Keratinocyte (primary cell): ENCODE measurements around the gene DHX34. TPM values are rescaled to one million over a fixed set of nuclear protein-coding genes. Genes with fewer than 3 reads are reported as not detected.
"Not testable (repeated sequence)": the region's sequence is repeated elsewhere in the genome, so short reads cannot be mapped to it uniquely, and the experiment has no call there.

Experiments used
- DNase-seq: peaks from one replicate; pipeline ENCODE4 v3.0.0-alpha.2; 2011; ENCODE audit warnings: low read depth, missing footprints, low spot score
- FAIRE-seq: peaks from 2 replicates; lab custom pipeline; 2011; peaks lifted over from hg19 to GRCh38; lab: Jason Lieb, UNC
- H2AFZ ChIP-seq: 2 replicates; pipeline ENCODE4 v1.6.0; 2012; ENCODE audit warnings: low read length, control low read depth, inconsistent platforms; ENCODE audit not compliant: control insufficient read depth
- H3K27ac ChIP-seq: 2 replicates; pipeline ENCODE4 v1.5.1; 2011; ENCODE audit warnings: low read length; ENCODE audit not compliant: control insufficient read depth, insufficient read depth
- H3K27me3 ChIP-seq: 3 replicates; pipeline ENCODE4 v1.6.0; 2011; ENCODE audit warnings: low read length; ENCODE audit not compliant: control insufficient read depth, insufficient read depth; ENCODE audit errors: extremely low read depth
- H3K36me3 ChIP-seq, 2 experiments: 2 replicates in 1 of 2; 3 replicates in 1 of 2; pipeline ENCODE4 v1.5.1; 2011; ENCODE audit warnings: low read length in 2 of 2, mild to moderate bottlenecking in 1 of 2; ENCODE audit not compliant: control insufficient read depth in 2 of 2, insufficient read depth in 2 of 2; ENCODE audit errors: extremely low read depth in 1 of 2
- H3K4me1 ChIP-seq: 3 replicates; pipeline ENCODE4 v1.5.1; 2011; ENCODE audit warnings: low read length; ENCODE audit not compliant: control insufficient read depth, insufficient read depth; ENCODE audit errors: extremely low read depth
- H3K4me2 ChIP-seq: 3 replicates; pipeline ENCODE4 v1.6.0; 2011; ENCODE audit warnings: low read depth, low read length; ENCODE audit not compliant: control insufficient read depth, insufficient read depth; ENCODE audit errors: extremely low read depth
- H3K4me3 ChIP-seq, 3 experiments: fragments of 200-600 bp in 1 of 3; sonication (generic) in 1 of 3; 2 replicates in 2 of 3; 3 replicates in 1 of 3; pipeline ENCODE4 v1.5.1; 2011 to 2016; ENCODE audit warnings: low read length in 3 of 3, mild to moderate bottlenecking in 3 of 3, control low read depth in 2 of 3, inconsistent platforms in 1 of 3, low read depth in 1 of 3, mixed read lengths in 1 of 3, mixed run types in 1 of 3, moderate library complexity in 1 of 3; ENCODE audit not compliant: control insufficient read depth in 2 of 3, insufficient read depth in 2 of 3; ENCODE audit errors: extremely low read depth in 1 of 3
- H3K79me2 ChIP-seq: 2 replicates; pipeline ENCODE4 v1.6.0; 2012; ENCODE audit warnings: low read length; ENCODE audit not compliant: control insufficient read depth, insufficient read depth
- H3K9ac ChIP-seq: 3 replicates; pipeline ENCODE4 v1.6.0; 2011; ENCODE audit warnings: low read length; ENCODE audit not compliant: control insufficient read depth, insufficient read depth; ENCODE audit errors: extremely low read depth
- H3K9me1 ChIP-seq: 3 replicates; pipeline ENCODE4 v1.6.0; 2011; ENCODE audit warnings: low read length; ENCODE audit not compliant: control insufficient read depth, insufficient read depth; ENCODE audit errors: extremely low read depth
- H3K9me3 ChIP-seq: 2 replicates; pipeline ENCODE4 v1.5.1; 2012; ENCODE audit warnings: low read depth, low read length; ENCODE audit not compliant: control insufficient read depth
- H4K20me1 ChIP-seq: 3 replicates; pipeline ENCODE4 v1.6.0; 2011; ENCODE audit warnings: low read length; ENCODE audit not compliant: control insufficient read depth, insufficient read depth; ENCODE audit errors: extremely low read depth
- CTCF ChIP-seq, 3 experiments: IDR thresholded peaks in 1 of 3; conservative IDR thresholded peaks in 1 of 3; optimal IDR thresholded peaks in 1 of 3; 2 replicates in 2 of 3; 3 replicates in 1 of 3; pipeline versions ENCODE3 to v1.5.1; 2011; ENCODE audit warnings: low read length in 3 of 3, mild to moderate bottlenecking in 3 of 3, moderate library complexity in 2 of 3, control low read depth in 1 of 3, inconsistent platforms in 1 of 3; ENCODE audit not compliant: insufficient read depth in 2 of 3; ENCODE audit errors: extremely low read depth in 1 of 3
- EZH2 ChIP-seq: IDR thresholded peaks from one replicate; pipeline ENCODE4 v1.6.1; 2012; ENCODE audit warnings: inconsistent platforms, mild to moderate bottlenecking, low read length, moderate library complexity
- dilution Hi-C: fragments of 300-500 bp; cut with MboI; formaldehyde crosslinking; loops from one replicate; pipeline ENCODE4 v1.7.0; 2020; ENCODE audit warnings: low sequenced_read_pairs; ENCODE audit not compliant: extremely low pct_ligation_motif_present
- polyA plus RNA-seq, 5 experiments: library from polyadenylated mRNA; depleted of rRNA in 3 of 5; stranded (reverse) in 3 of 5; stranded (forward) in 1 of 5; unstranded in 1 of 5; fragments of >200 nt; gene quantifications; 1 replicate in 1 of 5; 2 replicates in 3 of 5; 3 replicates in 1 of 5; pipeline versions ENCODE4 v1.2.1 to v1.2.3, GENCODE V29; 2011 to 2012; ENCODE audit warnings: missing spikeins in 2 of 5, low read depth in 1 of 5, low replicate concordance in 1 of 5

DHX34 gene
- polyA plus RNA-seq, 1 donor (not counting 4 experiments of a cell fraction or from before 2014, with no cell fraction given): 6.4 TPM

GRCh38 chr19:47344425-47344824 lies 4.7 kb upstream of the DHX34 start:
- dilution Hi-C loops: no loop called here
- H3K27me3 ChIP-seq: no peaks in the 10 kb centered on the region
- H3K9ac ChIP-seq: no peak overlapping the region
- TF ChIP-seq EZH2 (no peak), CTCF (optimal IDR thresholded peaks at IDR 0.05 in 1 of 3, IDR thresholded peaks at IDR 0.05 in 1 of 3, conservative IDR thresholded peaks at IDR 0.05 in 1 of 3; ENCODE audit: extremely low read depth in 1 of 3, insufficient read depth in 2 of 3, low read length in 3 of 3) (no peak)
- no peaks in the 10 kb centered on the region for H3K9me3 ChIP-seq
- H3K36me3 ChIP-seq: no peaks in the 10 kb centered on the region
- H3K4me2 ChIP-seq: no peak overlapping the region
- H3K79me2 ChIP-seq: peaks cover 2% of the 10 kb centered on the region
- H2AFZ ChIP-seq: no peak overlapping the region
- H3K27ac ChIP-seq: no peak overlapping the region
- no peaks in the 10 kb centered on the region for H3K9me1 ChIP-seq
- no peaks in the 10 kb centered on the region for H4K20me1 ChIP-seq
- DNase-seq (no peak), FAIRE-seq (no peak)
- no peak overlapping the region for H3K4me3 ChIP-seq
- peaks cover 3% of the 10 kb centered on the region for H3K4me1 ChIP-seq

- H3K27me3 ChIP-seq, H4K20me1 ChIP-seq, H3K4me3 ChIP-seq, FAIRE-seq, H3K4me2 ChIP-seq, H3K4me1 ChIP-seq, dilution Hi-C loops, H3K9me3 ChIP-seq, DNase-seq, H3K36me3 ChIP-seq, H2AFZ ChIP-seq, H3K9ac ChIP-seq, H3K27ac ChIP-seq, H3K9me1 ChIP-seq: not testable (repeated sequence)
- H3K79me2 ChIP-seq: peaks cover 15% of the 10 kb centered on the region
Measured at GRCh38 chr19:47346024-47346423, 3.1 kb upstream of the DHX34 start.

- Histone ChIP-seq H3K4me3 (no peak overlapping the region), H3K4me2 (peak overlapping the region; percentile 10), H4K20me1 (no peaks in the 10 kb centered on the region), H3K36me3 (peaks cover 11 to 34% of the 10 kb centered on the region in 2 experiments), H3K4me1 (peaks cover 6% of the 10 kb centered on the region), H2AFZ (no peak overlapping the region), H3K9ac (no peak overlapping the region), H3K9me1 (peaks cover 4% of the 10 kb centered on the region), H3K79me2 (peaks cover 41% of the 10 kb centered on the region), H3K27ac (no peak overlapping the region), H3K9me3 (no peaks in the 10 kb centered on the region), H3K27me3 (no peaks in the 10 kb centered on the region)
- no peak for TF ChIP-seq EZH2
- TF ChIP-seq CTCF (optimal IDR thresholded peaks at IDR 0.05 in 1 of 3, IDR thresholded peaks at IDR 0.05 in 1 of 3, conservative IDR thresholded peaks at IDR 0.05 in 1 of 3; ENCODE audit: extremely low read depth in 1 of 3, insufficient read depth in 2 of 3, low read length in 3 of 3): no peak
- FAIRE-seq (no peak), DNase-seq (no peak)
- dilution Hi-C loops: no loop called here
Measured at GRCh38 chr19:47350630-47351029, 1.5 kb downstream of the DHX34 start.
